GM13976 (cell line): ENCODE results near the gene FBLN5.

Experiments used
- DNase-seq: peaks from one replicate; pipeline ENCODE4 v3.0.0; 2012; ENCODE audit warnings: low spot score
- in situ Hi-C: fragments of 300-500 bp; cut with MboI; formaldehyde crosslinking; loops from one replicate; pipeline ENCODE4 v1.12.0; 2022; ENCODE audit warnings: low sequenced_read_pairs, mixed read lengths, inconsistent platforms; ENCODE audit not compliant: unreplicated experiment
- TF ChIP-seq, protein P1 (sequence below): IDR thresholded peaks from 2 replicates; pipeline ENCODE4 v1.5.1; 2012; ENCODE audit warnings: borderline replicate concordance, mild to moderate bottlenecking; ENCODE audit not compliant: insufficient read depth; ENCODE audit errors: extremely low read depth, missing control alignments, control extremely low read depth

Gene FBLN5

GRCh38 chr14:91830777-91831176 is 116.7 kb downstream of the FBLN5 start:
- in situ Hi-C loops: no loop called here
- DNase-seq: no peak

GRCh38 chr14:91829511-91829910 is 118.0 kb downstream of the FBLN5 start:
- no peak for DNase-seq
- TF ChIP-seq, protein P1, sequence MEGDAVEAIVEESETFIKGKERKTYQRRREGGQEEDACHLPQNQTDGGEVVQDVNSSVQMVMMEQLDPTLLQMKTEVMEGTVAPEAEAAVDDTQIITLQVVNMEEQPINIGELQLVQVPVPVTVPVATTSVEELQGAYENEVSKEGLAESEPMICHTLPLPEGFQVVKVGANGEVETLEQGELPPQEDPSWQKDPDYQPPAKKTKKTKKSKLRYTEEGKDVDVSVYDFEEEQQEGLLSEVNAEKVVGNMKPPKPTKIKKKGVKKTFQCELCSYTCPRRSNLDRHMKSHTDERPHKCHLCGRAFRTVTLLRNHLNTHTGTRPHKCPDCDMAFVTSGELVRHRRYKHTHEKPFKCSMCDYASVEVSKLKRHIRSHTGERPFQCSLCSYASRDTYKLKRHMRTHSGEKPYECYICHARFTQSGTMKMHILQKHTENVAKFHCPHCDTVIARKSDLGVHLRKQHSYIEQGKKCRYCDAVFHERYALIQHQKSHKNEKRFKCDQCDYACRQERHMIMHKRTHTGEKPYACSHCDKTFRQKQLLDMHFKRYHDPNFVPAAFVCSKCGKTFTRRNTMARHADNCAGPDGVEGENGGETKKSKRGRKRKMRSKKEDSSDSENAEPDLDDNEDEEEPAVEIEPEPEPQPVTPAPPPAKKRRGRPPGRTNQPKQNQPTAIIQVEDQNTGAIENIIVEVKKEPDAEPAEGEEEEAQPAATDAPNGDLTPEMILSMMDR: no peak
- in situ Hi-C loops: no loop called here

More at GRCh38 chr14:91830777-91831176, 116.7 kb downstream of the FBLN5 start:
- TF ChIP-seq, protein P1: no peak

GRCh38 chr14:91827746-91828145 is 119.7 kb downstream of the FBLN5 start:
- DNase-seq: no peak
- TF ChIP-seq, protein P1: no peak
- in situ Hi-C loops: no loop called here
